SK-N-MC (cell line): ENCODE data around the gene FAM110A.
"Not testable (repeated sequence)": the region's sequence is repeated elsewhere in the genome, so short reads cannot be mapped to it uniquely, and the experiment has no call there.

ENCODE experiments used
- DNase-seq: peaks from one replicate; pipeline ENCODE4 v3.0.0-alpha.2; 2011; ENCODE audit warnings: low read depth, low spot score
- H3K27ac ChIP-seq: fragments of 200-600 bp; sonication (generic); 2 replicates; pipeline ENCODE4 v1.5.1; 2016; ENCODE audit warnings: mixed run types
- H3K36me3 ChIP-seq: fragments of 200-600 bp; sonication (generic); 2 replicates; pipeline ENCODE4 v1.6.1; 2017; ENCODE audit warnings: antibody characterized with exemption, low read length, mixed read lengths; ENCODE audit not compliant: insufficient read depth
- H3K4me3 ChIP-seq: fragments of 200-600 bp; sonication (generic); 2 replicates; pipeline ENCODE4 v1.5.1; 2016
- H3K9ac ChIP-seq: fragments of 200-600 bp; sonication (generic); 2 replicates; pipeline ENCODE4 v1.8.0; 2017; ENCODE audit warnings: mixed run types, mixed read lengths; ENCODE audit not compliant: insufficient read length
- H3K9me3 ChIP-seq: fragments of 200-600 bp; sonication (generic); 2 replicates; pipeline ENCODE4 v1.6.1; 2017; ENCODE audit warnings: low read depth, mild to moderate bottlenecking, antibody characterized with exemption, low read length, moderate library complexity, mixed read lengths
- EZH2 ChIP-seq: fragments of 200-600 bp; sonication (generic); IDR thresholded peaks from one replicate; pipeline ENCODE4 v1.6.1; 2017; ENCODE audit warnings: antibody characterized with exemption
- FOXP2 ChIP-seq: optimal IDR thresholded peaks from 2 replicates; pipeline ENCODE3; 2011; ENCODE audit warnings: mild to moderate bottlenecking, moderate library complexity; ENCODE audit not compliant: insufficient read depth; ENCODE audit errors: extremely low read length, control extremely low read depth
- POLR2AphosphoS5 ChIP-seq: IDR thresholded peaks from 2 replicates; pipeline ENCODE4 v1.6.1; 2012; ENCODE audit warnings: mild to moderate bottlenecking, low read depth, low read length, borderline replicate concordance

The FAM110A gene

GRCh38 chr20:887137-887536 is 53.6 kb downstream of the FAM110A start:
- TF ChIP-seq POLR2AphosphoS5 (no peak), FOXP2 (no peak), EZH2 (no peak)
- H3K9ac ChIP-seq = no peak overlapping the region
- DNase-seq = no peak
- no peak overlapping the region for H3K27ac ChIP-seq
- no peaks in the 10 kb centered on the region for H3K9me3 ChIP-seq
- H3K36me3 ChIP-seq = no peaks in the 10 kb centered on the region
- H3K4me3 ChIP-seq = no peak overlapping the region

GRCh38 chr20:888057-888456 is 54.5 kb downstream of the FAM110A start:
- TF ChIP-seq EZH2 = no peak
- TF ChIP-seq FOXP2 = no peak
- no peak for TF ChIP-seq POLR2AphosphoS5
- Histone ChIP-seq H3K9me3 (no peaks in the 10 kb centered on the region), H3K27ac (no peak overlapping the region), H3K36me3 (no peaks in the 10 kb centered on the region), H3K9ac (no peak overlapping the region), H3K4me3 (no peak overlapping the region)
- DNase-seq = no peak

GRCh38 chr20:889106-889505 is 55.6 kb downstream of the FAM110A start:
- TF ChIP-seq FOXP2 (no peak), POLR2AphosphoS5 (no peak), EZH2 (no peak)

GRCh38 chr20:889932-890463 is 56.5 kb downstream of the FAM110A start:
- H3K27ac ChIP-seq = no peak overlapping the region
- TF ChIP-seq EZH2 (no peak), FOXP2 (no peak), POLR2AphosphoS5 (no peak)
- H3K4me3 ChIP-seq = no peak overlapping the region
- H3K9me3 ChIP-seq = no peaks in the 10 kb centered on the region
- H3K36me3 ChIP-seq = no peaks in the 10 kb centered on the region
- H3K9ac ChIP-seq = no peak overlapping the region
- no peak for DNase-seq

More at GRCh38 chr20:889106-889505, 55.6 kb downstream of the FAM110A start:
- H3K9me3 ChIP-seq = no peaks in the 10 kb centered on the region
- H3K36me3 ChIP-seq = no peaks in the 10 kb centered on the region
- no peak overlapping the region for H3K9ac ChIP-seq
- H3K27ac ChIP-seq = no peak overlapping the region
- no peak for DNase-seq
- H3K4me3 ChIP-seq = no peak overlapping the region

GRCh38 chr20:890666-891057 is 57.1 kb downstream of the FAM110A start:
- no peak for DNase-seq
- TF ChIP-seq FOXP2 (no peak), POLR2AphosphoS5 (no peak), EZH2 (no peak)
- no peak overlapping the region for H3K27ac ChIP-seq
- no peak overlapping the region for H3K9ac ChIP-seq
- H3K4me3 ChIP-seq = no peak overlapping the region
- H3K36me3 ChIP-seq = no peaks in the 10 kb centered on the region
- no peaks in the 10 kb centered on the region for H3K9me3 ChIP-seq

GRCh38 chr20:891058-891705 is 57.7 kb downstream of the FAM110A start:
- no peaks in the 10 kb centered on the region for H3K36me3 ChIP-seq
- DNase-seq = no peak
- H3K4me3 ChIP-seq = no peak overlapping the region
- H3K9me3 ChIP-seq = no peaks in the 10 kb centered on the region
- no peak overlapping the region for H3K9ac ChIP-seq
- H3K27ac ChIP-seq = no peak overlapping the region
- TF ChIP-seq FOXP2 (no peak), EZH2 (no peak), POLR2AphosphoS5 (no peak)

- Histone ChIP-seq H3K36me3 (no peaks in the 10 kb centered on the region), H3K9ac (no peak overlapping the region), H3K27ac (no peak overlapping the region), H3K4me3 (no peak overlapping the region), H3K9me3 (no peaks in the 10 kb centered on the region)
- no peak for TF ChIP-seq FOXP2
- TF ChIP-seq POLR2AphosphoS5 = no peak
- TF ChIP-seq EZH2 = no peak
- no peak for DNase-seq
These were observed 58.2 kb downstream of the FAM110A start for GRCh38 chr20:891706-892080.

GRCh38 chr20:892371-892770 is 58.9 kb downstream of the FAM110A start:
- not testable (repeated sequence) for H3K27ac ChIP-seq, DNase-seq, H3K9ac ChIP-seq

More at GRCh38 chr20:892371-892770, 58.9 kb downstream of the FAM110A start:
- H3K4me3 ChIP-seq, H3K9me3 ChIP-seq, H3K36me3 ChIP-seq: not testable (repeated sequence)
